ENCODE measurements around the gene SNX10. TPM values are rescaled to one million over a fixed set of nuclear protein-coding genes. Genes with fewer than 3 reads are reported as not detected.

Gene SNX10
- total and polyA plus RNA-seq, 8 donors, result 0.58 to 55.0 (median 3.0) TPM; not detected in 2

DNA sequence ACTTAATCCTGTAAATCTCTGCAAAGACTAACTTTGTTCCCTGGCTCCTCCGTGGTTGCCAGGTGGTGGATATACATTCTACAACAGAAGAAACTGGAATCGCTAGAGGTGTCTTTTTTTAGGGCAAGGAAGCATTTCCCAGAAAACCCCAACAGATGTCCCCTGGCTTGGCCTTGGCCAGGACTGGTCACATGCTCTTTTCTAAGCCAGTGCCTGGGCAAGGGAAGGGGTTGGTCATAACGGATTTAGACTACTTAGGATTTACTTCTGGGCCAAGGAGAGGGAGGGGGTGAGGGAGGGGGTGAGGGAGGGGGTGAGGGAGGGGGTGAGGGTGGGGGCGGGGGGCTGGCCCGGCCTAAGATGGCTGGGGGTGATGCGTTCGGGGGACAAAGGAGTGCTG is 105.7 kb downstream of the SNX10 start:
- Histone ChIP-seq H3K36me3 (no peaks in the 10 kb centered on the region), H3K4me3 (peak overlapping the region in 1 of 4 donors; percentile 60), H3K9me3 (no peaks in the 10 kb centered on the region), H3K27ac (peak overlapping the region; percentile 68 to 85 (median 78)), H3K27me3 (peaks cover 0 to 22% (median 6%) of the 10 kb centered on the region in 3 donors), H3K4me1 (peaks cover 14 to 30% (median 22%) of the 10 kb centered on the region in 4 donors)
- intact Hi-C loops (cut with DNase I; ENCODE audit: low total_unique reads), result no loop called here
- WGBS, 5 donors, result 37 to 56% (median 45%) methylated on average over 7 of the region's 7 CpGs
- TF ChIP-seq EP300 (IDR thresholded peaks at IDR 0.05), result no peak
- TF ChIP-seq POLR2A (IDR thresholded peaks at IDR 0.05), result no peak
- TF ChIP-seq, protein P1, sequence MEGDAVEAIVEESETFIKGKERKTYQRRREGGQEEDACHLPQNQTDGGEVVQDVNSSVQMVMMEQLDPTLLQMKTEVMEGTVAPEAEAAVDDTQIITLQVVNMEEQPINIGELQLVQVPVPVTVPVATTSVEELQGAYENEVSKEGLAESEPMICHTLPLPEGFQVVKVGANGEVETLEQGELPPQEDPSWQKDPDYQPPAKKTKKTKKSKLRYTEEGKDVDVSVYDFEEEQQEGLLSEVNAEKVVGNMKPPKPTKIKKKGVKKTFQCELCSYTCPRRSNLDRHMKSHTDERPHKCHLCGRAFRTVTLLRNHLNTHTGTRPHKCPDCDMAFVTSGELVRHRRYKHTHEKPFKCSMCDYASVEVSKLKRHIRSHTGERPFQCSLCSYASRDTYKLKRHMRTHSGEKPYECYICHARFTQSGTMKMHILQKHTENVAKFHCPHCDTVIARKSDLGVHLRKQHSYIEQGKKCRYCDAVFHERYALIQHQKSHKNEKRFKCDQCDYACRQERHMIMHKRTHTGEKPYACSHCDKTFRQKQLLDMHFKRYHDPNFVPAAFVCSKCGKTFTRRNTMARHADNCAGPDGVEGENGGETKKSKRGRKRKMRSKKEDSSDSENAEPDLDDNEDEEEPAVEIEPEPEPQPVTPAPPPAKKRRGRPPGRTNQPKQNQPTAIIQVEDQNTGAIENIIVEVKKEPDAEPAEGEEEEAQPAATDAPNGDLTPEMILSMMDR (IDR thresholded peaks at IDR 0.05), result no peak
- TF ChIP-seq POLR2AphosphoS5 (IDR thresholded peaks at IDR 0.05), result no peak
- DNase-seq, result peak in 1 of 2 donors; percentile 59

DNA sequence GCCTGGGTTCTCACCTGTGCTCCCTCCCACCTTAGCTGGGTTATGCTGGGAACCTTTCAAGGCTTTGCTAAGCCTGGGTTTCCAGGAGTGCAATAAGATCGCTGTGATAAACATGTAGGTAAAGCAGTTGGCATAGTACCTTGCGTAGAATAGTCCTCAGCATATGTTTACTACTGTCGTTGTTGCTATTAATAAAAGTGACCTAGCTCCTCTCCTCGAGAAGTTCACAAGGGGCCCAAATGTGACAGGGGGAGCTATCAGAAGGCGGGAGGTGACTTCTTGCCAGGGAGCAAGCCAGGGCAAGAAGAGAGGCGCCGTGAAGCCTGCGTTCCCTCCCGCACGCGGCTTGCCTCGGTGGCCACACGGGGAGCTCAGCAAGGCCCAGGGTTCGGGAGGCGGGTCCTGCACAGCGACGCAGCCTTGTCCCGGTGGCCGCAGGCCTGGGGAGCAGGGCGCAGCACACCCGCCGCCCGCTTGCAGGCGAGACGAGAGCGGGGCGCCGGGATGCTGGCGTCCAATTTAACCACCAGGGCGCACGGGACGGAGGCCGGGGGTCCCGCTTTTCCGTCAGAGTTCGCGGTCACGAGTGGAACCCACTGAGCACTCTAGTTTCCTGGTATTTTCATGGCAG is 106.2 kb downstream of the SNX10 start:
- WGBS, 5 donors, result 4 to 7% (median 4%) methylated on average over 15 to 38 of the region's 38 CpGs
- DNase-seq, result no peak
- H3K4me3 ChIP-seq, result peak overlapping the region; percentile 60 to 75 (median 66)
- TF ChIP-seq POLR2AphosphoS5 (IDR thresholded peaks at IDR 0.05) (no peak), POLR2A (IDR thresholded peaks at IDR 0.05) (no peak), EP300 (IDR thresholded peaks at IDR 0.05) (no peak)
- TF ChIP-seq, protein P1 (IDR thresholded peaks at IDR 0.05), result no peak
- intact Hi-C loops (cut with DNase I; ENCODE audit: low total_unique reads), result no loop called here
- H3K36me3 ChIP-seq, result no peaks in the 10 kb centered on the region
- peak overlapping the region; percentile 68 to 85 (median 78) for H3K27ac ChIP-seq
- peaks cover 0 to 22% (median 6%) of the 10 kb centered on the region in 3 donors for H3K27me3 ChIP-seq
- no peaks in the 10 kb centered on the region for H3K9me3 ChIP-seq
- peaks cover 14 to 30% (median 22%) of the 10 kb centered on the region in 4 donors for H3K4me1 ChIP-seq

DNA sequence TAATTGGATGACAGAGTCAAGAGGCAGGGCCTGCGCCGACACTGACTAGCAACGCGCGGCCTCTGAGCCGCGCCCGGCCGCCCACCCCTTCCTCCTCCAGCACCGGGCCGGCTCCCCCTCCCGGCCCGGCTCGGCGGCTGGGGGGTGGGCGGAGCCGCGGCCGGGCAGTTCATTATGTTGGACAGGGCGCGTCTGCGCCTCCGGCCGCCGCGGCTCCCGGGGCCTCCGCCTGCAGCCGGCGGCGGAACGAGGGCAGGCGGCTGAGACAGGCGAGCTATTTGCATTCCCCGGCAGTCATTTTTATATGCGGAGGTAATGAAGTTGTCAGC is 106.7 kb downstream of the SNX10 start:
- Histone ChIP-seq H3K9me3 (no peaks in the 10 kb centered on the region), H3K27ac (peak overlapping the region; percentile 68 to 85 (median 78)), H3K36me3 (no peaks in the 10 kb centered on the region), H3K4me3 (peak overlapping the region; percentile 60 to 75 (median 66)), H3K27me3 (peaks cover 0 to 22% (median 6%) of the 10 kb centered on the region in 3 donors), H3K4me1 (peaks cover 14 to 30% (median 22%) of the 10 kb centered on the region in 4 donors)
- peak; percentile 48 to 93 for DNase-seq
- WGBS, 5 donors, result 0 to 1% (median 0%) methylated on average over 8 to 36 of the region's 36 CpGs
- no peak for TF ChIP-seq EP300 (IDR thresholded peaks at IDR 0.05)
- TF ChIP-seq, protein P1 (IDR thresholded peaks at IDR 0.05), result no peak
- TF ChIP-seq POLR2A (IDR thresholded peaks at IDR 0.05), result no peak
- no peak for TF ChIP-seq POLR2AphosphoS5 (IDR thresholded peaks at IDR 0.05)
- intact Hi-C loops (cut with DNase I; ENCODE audit: low total_unique reads), result no loop called here

DNA sequence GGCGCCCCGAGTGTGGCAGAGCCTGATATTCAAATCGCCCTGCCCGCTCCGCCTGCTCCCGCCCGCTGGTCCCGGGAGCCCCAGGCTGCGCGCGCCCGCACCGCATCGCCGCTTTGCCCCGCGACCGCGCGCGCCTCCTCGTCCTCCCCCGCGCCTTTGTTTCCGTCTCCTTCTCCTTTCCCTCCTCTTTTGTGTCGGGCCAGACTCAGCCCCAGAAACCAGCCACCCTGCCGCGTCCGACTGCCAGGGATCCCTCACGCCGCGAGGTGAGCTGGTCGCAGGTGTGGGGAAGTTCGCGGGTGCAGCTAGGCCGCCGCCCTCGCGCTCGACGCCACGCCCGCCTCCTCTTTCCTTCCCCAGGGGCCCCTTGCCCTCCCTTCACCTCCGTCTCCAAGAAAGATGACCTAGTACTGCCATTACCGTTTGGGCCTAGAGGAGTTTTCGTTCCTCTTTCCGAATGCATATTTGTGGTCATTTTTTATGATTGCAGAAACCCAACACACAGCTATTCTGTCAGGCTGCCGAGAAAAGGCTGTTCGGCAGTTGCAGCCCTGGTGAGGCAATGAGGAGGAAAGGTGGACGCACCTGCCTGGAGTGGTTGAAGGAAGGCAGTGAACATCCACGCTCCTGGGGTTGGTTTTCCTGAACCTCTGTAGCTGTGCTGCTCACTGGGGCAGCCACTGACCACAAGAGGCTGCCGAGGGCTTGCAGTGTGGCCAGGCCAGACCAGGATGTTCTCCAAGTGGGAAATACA is 107.3 kb downstream of the SNX10 start:
- Histone ChIP-seq H3K27me3 (peaks cover 0 to 22% (median 6%) of the 10 kb centered on the region in 3 donors), H3K4me1 (peaks cover 14 to 30% (median 22%) of the 10 kb centered on the region in 4 donors), H3K9me3 (no peaks in the 10 kb centered on the region), H3K4me3 (peak overlapping the region; percentile 60 to 75 (median 66)), H3K36me3 (no peaks in the 10 kb centered on the region), H3K27ac (peak overlapping the region; percentile 68 to 85 (median 78))
- DNase-seq, result peak; percentile 37 to 78
- intact Hi-C loops (cut with DNase I; ENCODE audit: low total_unique reads), result no loop called here
- 1 to 2% (median 1%) methylated on average over 38 to 52 of the region's 52 CpGs for WGBS, 5 donors
- TF ChIP-seq, protein P1 (IDR thresholded peaks at IDR 0.05), result no peak
- TF ChIP-seq POLR2AphosphoS5 (IDR thresholded peaks at IDR 0.05) (peak in 1 of 3 donors; percentile 0), EP300 (IDR thresholded peaks at IDR 0.05) (no peak), POLR2A (IDR thresholded peaks at IDR 0.05) (no peak)
